Smooth muscle cell (in vitro differentiated cells): Measurements from ENCODE around the gene PALD1. TPM values are rescaled to one million over a fixed set of nuclear protein-coding genes. Genes with fewer than 3 reads are reported as not detected.

Experiments used
- DNase-seq: peaks from one replicate; lab custom pipeline; 2025; ENCODE audit not compliant: unreplicated experiment; lab: John Stamatoyannopoulos, UW
- H2AFZ ChIP-seq: fragments of 200-600 bp; sonication (generic); 2 replicates; pipeline ENCODE4 v1.6.0; 2016; ENCODE audit warnings: antibody characterized with exemption, low read depth, mild to moderate bottlenecking
- H3F3A ChIP-seq: fragments of 200-600 bp; sonication (generic); 2 replicates; pipeline ENCODE4 v1.6.0; 2017; ENCODE audit warnings: antibody characterized with exemption, low read depth
- H3K27ac ChIP-seq: fragments of 200-600 bp; sonication (generic); 2 replicates; pipeline ENCODE4 v1.5.1; 2016; ENCODE audit warnings: low read depth, mild to moderate bottlenecking
- H3K27me3 ChIP-seq: fragments of 200-600 bp; sonication (generic); 2 replicates; pipeline ENCODE4 v1.6.1; 2016; ENCODE audit warnings: low read depth, mild to moderate bottlenecking
- H3K36me3 ChIP-seq: fragments of 200-600 bp; sonication (generic); 2 replicates; pipeline ENCODE4 v1.5.1; 2016; ENCODE audit warnings: low read depth
- H3K4me1 ChIP-seq: fragments of 200-600 bp; sonication (generic); 2 replicates; pipeline ENCODE4 v1.5.1; 2016; ENCODE audit warnings: low read depth
- H3K4me2 ChIP-seq: fragments of 200-600 bp; sonication (generic); 2 replicates; pipeline ENCODE4 v1.6.0; 2016; ENCODE audit warnings: mild to moderate bottlenecking
- H3K4me3 ChIP-seq: fragments of 200-600 bp; sonication (generic); 2 replicates; pipeline ENCODE4 v1.5.1; 2016; ENCODE audit warnings: mild to moderate bottlenecking
- H3K79me2 ChIP-seq: fragments of 200-600 bp; sonication (generic); 2 replicates; pipeline ENCODE4 v1.6.0; 2016; ENCODE audit warnings: low read depth, mild to moderate bottlenecking
- H3K9ac ChIP-seq: fragments of 200-600 bp; sonication (generic); 2 replicates; pipeline ENCODE4 v1.6.0; 2016; ENCODE audit warnings: low read depth
- H3K9me3 ChIP-seq: fragments of 200-600 bp; sonication (generic); replicated peaks from 2 replicates; pipeline ENCODE4 v1.5.1; 2016; ENCODE audit warnings: low read depth
- H4K20me1 ChIP-seq: fragments of 200-600 bp; sonication (generic); 2 replicates; pipeline ENCODE4 v1.6.0; 2016; ENCODE audit warnings: low read depth
- CTCF ChIP-seq: fragments of 200-600 bp; sonication (generic); IDR thresholded peaks from 2 replicates; pipeline ENCODE4 v1.5.1; 2017; ENCODE audit warnings: borderline replicate concordance, mild to moderate bottlenecking, antibody characterized with exemption; ENCODE audit not compliant: insufficient read depth, poor library complexity, severe bottlenecking
- WGBS: methylation state at CpG from one replicate; pipeline ENCODE4 v1.1.7; 2016; ENCODE audit warnings: low lambda C conversion rate; 5-methylcytosine and 5-hydroxymethylcytosine counted together
- polyA plus RNA-seq: library from polyadenylated mRNA; unstranded; fragments of >200 nt; fragmentation: Nextera tagmentation; extraction: Ambion mirVana; gene quantifications from 2 replicates; pipeline ENCODE4 v1.2.1, GENCODE V29; 2016
- total RNA-seq: library from RNA; depleted of rRNA; stranded (reverse); fragments of >200 nt; gene quantifications from 2 replicates; pipeline ENCODE4 v1.2.3, GENCODE V29; 2014

Gene PALD1
- total and polyA plus RNA-seq, 2 experiments from 2014 or later, result 1.4 to 2.2 TPM

- Histone ChIP-seq H3K9me3 (no peaks in the 10 kb centered on the region), H3K9ac (no peak overlapping the region)
- no peak for TF ChIP-seq CTCF
These were observed 25.2 kb downstream of the PALD1 start for GRCh38 chr10:70503776-70504175.

GRCh38 chr10:70504521-70505358 lies 26.2 kb downstream of the PALD1 start:
- Histone ChIP-seq H3K79me2 (no peaks in the 10 kb centered on the region), H3K27ac (no peak overlapping the region), H4K20me1 (no peaks in the 10 kb centered on the region), H3K9ac (no peak overlapping the region), H3K4me2 (no peak overlapping the region), H3K9me3 (no peaks in the 10 kb centered on the region), H3K4me3 (no peak overlapping the region), H3K27me3 (no peaks in the 10 kb centered on the region), H3F3A (no peaks in the 10 kb centered on the region), H3K4me1 (peaks cover 6% of the 10 kb centered on the region), H2AFZ (no peak overlapping the region), H3K36me3 (no peaks in the 10 kb centered on the region)
- 95% methylated on average over 12 of the region's 12 CpGs for WGBS
- TF ChIP-seq CTCF, result no peak
- DNase-seq, result no peak

More at GRCh38 chr10:70503776-70504175, 25.2 kb downstream of the PALD1 start:
- no peak overlapping the region for H3K4me3 ChIP-seq
- peaks cover 9% of the 10 kb centered on the region for H3K4me1 ChIP-seq
- H3K36me3 ChIP-seq, result no peaks in the 10 kb centered on the region
- H4K20me1 ChIP-seq, result no peaks in the 10 kb centered on the region
- DNase-seq, result no peak
- WGBS, result 85% methylated on average over 7 of the region's 7 CpGs
- H2AFZ ChIP-seq, result no peak overlapping the region
- H3K27me3 ChIP-seq, result no peaks in the 10 kb centered on the region
- no peak overlapping the region for H3K27ac ChIP-seq
- no peaks in the 10 kb centered on the region for H3F3A ChIP-seq
- no peak overlapping the region for H3K4me2 ChIP-seq
- no peaks in the 10 kb centered on the region for H3K79me2 ChIP-seq

- no peaks in the 10 kb centered on the region for H3K27me3 ChIP-seq
- no peak overlapping the region for H3K27ac ChIP-seq
- H3K4me2 ChIP-seq, result no peak overlapping the region
- DNase-seq, result no peak
- H4K20me1 ChIP-seq, result no peaks in the 10 kb centered on the region
- TF ChIP-seq CTCF, result no peak
- H3K4me3 ChIP-seq, result no peak overlapping the region
- 90% methylated on average over 9 of the region's 9 CpGs for WGBS
- no peak overlapping the region for H3K9ac ChIP-seq
- H3K36me3 ChIP-seq, result no peaks in the 10 kb centered on the region
- no peaks in the 10 kb centered on the region for H3F3A ChIP-seq
- H2AFZ ChIP-seq, result no peak overlapping the region
- no peaks in the 10 kb centered on the region for H3K9me3 ChIP-seq
- peaks cover 6% of the 10 kb centered on the region for H3K4me1 ChIP-seq
- no peaks in the 10 kb centered on the region for H3K79me2 ChIP-seq
These were observed 27.3 kb downstream of the PALD1 start for GRCh38 chr10:70505908-70506307.

GRCh38 chr10:70507966-70508365 lies 29.4 kb downstream of the PALD1 start:
- TF ChIP-seq CTCF, result no peak
- H3K4me3 ChIP-seq, result no peak overlapping the region
- no peak overlapping the region for H3K9ac ChIP-seq
- H3K79me2 ChIP-seq, result no peaks in the 10 kb centered on the region
- peaks cover 6% of the 10 kb centered on the region for H3K4me1 ChIP-seq
- H3K27me3 ChIP-seq, result no peaks in the 10 kb centered on the region
- H3K4me2 ChIP-seq, result no peak overlapping the region
- H3F3A ChIP-seq, result no peaks in the 10 kb centered on the region
- DNase-seq, result no peak
- no peaks in the 10 kb centered on the region for H3K36me3 ChIP-seq
- H3K27ac ChIP-seq, result no peak overlapping the region
- H3K9me3 ChIP-seq, result no peaks in the 10 kb centered on the region
- H2AFZ ChIP-seq, result no peak overlapping the region
- 95% methylated on average over 6 of the region's 6 CpGs for WGBS
- H4K20me1 ChIP-seq, result no peaks in the 10 kb centered on the region
